Measurements from ENCODE around the gene SLC2A2.

SLC2A2 gene

GRCh38 chr3:171026597-171027293, at the start of gene SLC2A2:
Gene SLC2A2, minus strand, starts transcription at chr3:171026720. Its CDS starts 50 bp downstream, at chr3:171026670.
- DNase-seq (ENCODE audit: low read depth): no peak

GRCh38 chr3:171072432-171072831, 45.9 kb upstream of the SLC2A2 start:
- no peak for DNase-seq (ENCODE audit: low read depth)

- DNase-seq (ENCODE audit: low read depth): no peak
Observed at GRCh38 chr3:171068658-171069057, 42.1 kb upstream of the SLC2A2 start.

GRCh38 chr3:171066206-171066605, 39.7 kb upstream of the SLC2A2 start:
- no peak for DNase-seq (ENCODE audit: low read depth)

GRCh38 chr3:171065732-171066131, 39.2 kb upstream of the SLC2A2 start:
- DNase-seq (ENCODE audit: low read depth): no peak

- no peak for DNase-seq (ENCODE audit: low read depth)
Observed at GRCh38 chr3:171064461-171064860, 37.9 kb upstream of the SLC2A2 start.

GRCh38 chr3:171061749-171062148, 35.2 kb upstream of the SLC2A2 start:
- DNase-seq (ENCODE audit: low read depth): no peak

- no peak for DNase-seq (ENCODE audit: low read depth)
Observed at GRCh38 chr3:171059978-171060377, 33.5 kb upstream of the SLC2A2 start.

- DNase-seq (ENCODE audit: low read depth): no peak
Observed at GRCh38 chr3:171058873-171059603, 32.5 kb upstream of the SLC2A2 start.

GRCh38 chr3:171058058-171058457, 31.5 kb upstream of the SLC2A2 start:
- no peak for DNase-seq (ENCODE audit: low read depth)

GRCh38 chr3:171057072-171057471, 30.6 kb upstream of the SLC2A2 start:
- no peak for DNase-seq (ENCODE audit: low read depth)

GRCh38 chr3:171056528-171056927, 30.0 kb upstream of the SLC2A2 start:
- DNase-seq (ENCODE audit: low read depth): peak; percentile 70

GRCh38 chr3:171055336-171056178, 29.0 kb upstream of the SLC2A2 start:
- DNase-seq (ENCODE audit: low read depth): peak; percentile 46

- no peak for DNase-seq (ENCODE audit: low read depth)
Observed at GRCh38 chr3:171054921-171055320, 28.4 kb upstream of the SLC2A2 start.

GRCh38 chr3:171054231-171054630, 27.7 kb upstream of the SLC2A2 start:
- DNase-seq (ENCODE audit: low read depth): no peak

- DNase-seq (ENCODE audit: low read depth): no peak
Observed at GRCh38 chr3:171049861-171050444, 23.4 kb upstream of the SLC2A2 start.

- no peak for DNase-seq (ENCODE audit: low read depth)
Observed at GRCh38 chr3:171046760-171047159, 20.2 kb upstream of the SLC2A2 start.

GRCh38 chr3:171044835-171045793, 18.6 kb upstream of the SLC2A2 start:
- peak; percentile 71 for DNase-seq (ENCODE audit: low read depth)

- no peak for DNase-seq (ENCODE audit: low read depth)
Observed at GRCh38 chr3:171044384-171044783, 17.9 kb upstream of the SLC2A2 start.

- DNase-seq (ENCODE audit: low read depth): no peak
Observed at GRCh38 chr3:171039674-171040073, 13.2 kb upstream of the SLC2A2 start.

- DNase-seq (ENCODE audit: low read depth): no peak
Observed at GRCh38 chr3:171038342-171038741, 11.8 kb upstream of the SLC2A2 start.
